ENCODE data around the gene KCNT1. TPM values are rescaled to one million over a fixed set of nuclear protein-coding genes. Genes with fewer than 3 reads are reported as not detected.

KCNT1 gene
- total and polyA plus RNA-seq, 9 donors, result 3.2 to 13.1 (median 8.2) TPM

- DNase-seq, result no peak
- WGBS (ENCODE audit: insufficient coverage), result 80% methylated on average over 12 of the region's 14 CpGs
- H3K27ac ChIP-seq (ENCODE audit: low read length), result no peak overlapping the region
- no peaks in the 10 kb centered on the region for H3K27me3 ChIP-seq (ENCODE audit: control insufficient read depth, insufficient read depth, low read length)
- H3K4me3 ChIP-seq (ENCODE audit: low read length), result no peak overlapping the region
- no peaks in the 10 kb centered on the region for H3K4me1 ChIP-seq (ENCODE audit: control insufficient read depth, insufficient read depth, low read length)
- H3K9me3 ChIP-seq (replicated peaks; ENCODE audit: control insufficient read depth, low read depth, low read length), result no peaks in the 10 kb centered on the region
- H3K36me3 ChIP-seq (ENCODE audit: control insufficient read depth, insufficient read depth, low read length), result no peaks in the 10 kb centered on the region
Observed at GRCh38 chr9:135779571-135779970, 77.6 kb downstream of the KCNT1 start.

- 83% methylated on average over 15 of the region's 16 CpGs for WGBS (ENCODE audit: insufficient coverage)
- no peaks in the 10 kb centered on the region for H3K27me3 ChIP-seq (ENCODE audit: control insufficient read depth, insufficient read depth, low read length)
- DNase-seq, result no peak
Observed at GRCh38 chr9:135780086-135780485, 78.1 kb downstream of the KCNT1 start.

GRCh38 chr9:135780626-135781025, 78.6 kb downstream of the KCNT1 start:
- Histone ChIP-seq H3K27me3 (ENCODE audit: control insufficient read depth, insufficient read depth, low read length) (no peaks in the 10 kb centered on the region), H3K4me3 (ENCODE audit: low read length) (no peak overlapping the region), H3K27ac (ENCODE audit: low read length) (no peak overlapping the region), H3K36me3 (ENCODE audit: control insufficient read depth, insufficient read depth, low read length) (no peaks in the 10 kb centered on the region), H3K9me3 (replicated peaks; ENCODE audit: control insufficient read depth, low read depth, low read length) (no peaks in the 10 kb centered on the region), H3K4me1 (ENCODE audit: control insufficient read depth, insufficient read depth, low read length) (no peaks in the 10 kb centered on the region)
- WGBS (ENCODE audit: insufficient coverage), result 74% methylated on average over 21 of the region's 21 CpGs
- DNase-seq, result no peak

More at GRCh38 chr9:135780086-135780485, 78.1 kb downstream of the KCNT1 start:
- Histone ChIP-seq H3K9me3 (replicated peaks; ENCODE audit: control insufficient read depth, low read depth, low read length) (no peaks in the 10 kb centered on the region), H3K4me3 (ENCODE audit: low read length) (no peak overlapping the region), H3K36me3 (ENCODE audit: control insufficient read depth, insufficient read depth, low read length) (no peaks in the 10 kb centered on the region), H3K27ac (ENCODE audit: low read length) (no peak overlapping the region), H3K4me1 (ENCODE audit: control insufficient read depth, insufficient read depth, low read length) (no peaks in the 10 kb centered on the region)

GRCh38 chr9:135782946-135783345, 81.0 kb downstream of the KCNT1 start:
- 89% methylated on average over 24 of the region's 24 CpGs for WGBS (ENCODE audit: insufficient coverage)

DNA sequence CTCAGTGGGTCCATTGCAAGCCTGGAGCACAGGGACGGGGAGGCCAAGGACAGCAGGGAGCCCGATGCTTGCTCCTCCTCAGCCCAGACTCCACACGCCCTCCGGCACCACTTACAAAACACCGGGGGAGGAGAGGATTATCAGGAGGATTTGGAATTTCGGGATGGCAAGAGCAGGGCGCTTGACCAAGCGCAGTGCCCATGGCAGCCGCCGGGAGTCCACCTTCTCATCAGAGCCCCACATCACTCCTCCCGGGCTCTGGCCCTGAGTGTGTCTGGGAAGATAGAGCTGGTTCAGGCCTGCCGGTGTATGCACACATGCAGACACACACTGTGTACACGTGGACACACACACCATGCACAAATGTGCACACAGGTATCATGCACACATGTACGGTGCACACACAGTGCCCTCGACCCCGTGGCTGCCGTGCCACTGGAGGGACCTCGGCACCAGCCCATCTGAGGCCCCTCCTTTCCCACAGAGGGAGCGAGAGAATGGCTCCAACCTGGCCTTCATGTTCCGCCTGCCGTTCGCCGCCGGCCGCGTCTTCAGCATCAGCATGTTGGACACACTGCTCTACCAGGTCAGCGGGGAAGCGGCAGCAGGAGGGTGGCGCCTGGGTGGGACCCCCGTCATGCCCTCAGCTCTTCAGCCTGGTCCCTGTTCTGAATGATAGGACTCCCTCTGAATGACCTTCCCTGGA, 81.7 kb downstream of the KCNT1 start:
- Histone ChIP-seq H3K27ac (ENCODE audit: low read length) (no peak overlapping the region), H3K4me1 (ENCODE audit: control insufficient read depth, insufficient read depth, low read length) (peaks cover 12% of the 10 kb centered on the region), H3K36me3 (ENCODE audit: control insufficient read depth, insufficient read depth, low read length) (no peaks in the 10 kb centered on the region), H3K9me3 (replicated peaks; ENCODE audit: control insufficient read depth, low read depth, low read length) (no peaks in the 10 kb centered on the region), H3K4me3 (ENCODE audit: low read length) (no peak overlapping the region), H3K27me3 (ENCODE audit: control insufficient read depth, insufficient read depth, low read length) (no peaks in the 10 kb centered on the region)
- 87% methylated on average over 18 of the region's 30 CpGs for WGBS (ENCODE audit: insufficient coverage)
- DNase-seq, result no peak

More at GRCh38 chr9:135782946-135783345, 81.0 kb downstream of the KCNT1 start:
- no peaks in the 10 kb centered on the region for H3K36me3 ChIP-seq (ENCODE audit: control insufficient read depth, insufficient read depth, low read length)
- H3K27ac ChIP-seq (ENCODE audit: low read length), result no peak overlapping the region
- H3K4me1 ChIP-seq (ENCODE audit: control insufficient read depth, insufficient read depth, low read length), result peaks cover 7% of the 10 kb centered on the region
- no peak overlapping the region for H3K4me3 ChIP-seq (ENCODE audit: low read length)
- DNase-seq, result no peak
- no peaks in the 10 kb centered on the region for H3K27me3 ChIP-seq (ENCODE audit: control insufficient read depth, insufficient read depth, low read length)
- no peaks in the 10 kb centered on the region for H3K9me3 ChIP-seq (replicated peaks; ENCODE audit: control insufficient read depth, low read depth, low read length)

GRCh38 chr9:135785013-135785575, 83.1 kb downstream of the KCNT1 start:
- H3K9me3 ChIP-seq (replicated peaks; ENCODE audit: control insufficient read depth, low read depth, low read length), result no peaks in the 10 kb centered on the region
- no peaks in the 10 kb centered on the region for H3K27me3 ChIP-seq (ENCODE audit: control insufficient read depth, insufficient read depth, low read length)
- no peak overlapping the region for H3K27ac ChIP-seq (ENCODE audit: low read length)
- H3K36me3 ChIP-seq (ENCODE audit: control insufficient read depth, insufficient read depth, low read length), result no peaks in the 10 kb centered on the region
- peaks cover 21% of the 10 kb centered on the region for H3K4me1 ChIP-seq (ENCODE audit: control insufficient read depth, insufficient read depth, low read length)
- WGBS (ENCODE audit: insufficient coverage), result 73% methylated on average over 10 of the region's 22 CpGs
- H3K4me3 ChIP-seq (ENCODE audit: low read length), result no peak overlapping the region
- no peak for DNase-seq

DNA sequence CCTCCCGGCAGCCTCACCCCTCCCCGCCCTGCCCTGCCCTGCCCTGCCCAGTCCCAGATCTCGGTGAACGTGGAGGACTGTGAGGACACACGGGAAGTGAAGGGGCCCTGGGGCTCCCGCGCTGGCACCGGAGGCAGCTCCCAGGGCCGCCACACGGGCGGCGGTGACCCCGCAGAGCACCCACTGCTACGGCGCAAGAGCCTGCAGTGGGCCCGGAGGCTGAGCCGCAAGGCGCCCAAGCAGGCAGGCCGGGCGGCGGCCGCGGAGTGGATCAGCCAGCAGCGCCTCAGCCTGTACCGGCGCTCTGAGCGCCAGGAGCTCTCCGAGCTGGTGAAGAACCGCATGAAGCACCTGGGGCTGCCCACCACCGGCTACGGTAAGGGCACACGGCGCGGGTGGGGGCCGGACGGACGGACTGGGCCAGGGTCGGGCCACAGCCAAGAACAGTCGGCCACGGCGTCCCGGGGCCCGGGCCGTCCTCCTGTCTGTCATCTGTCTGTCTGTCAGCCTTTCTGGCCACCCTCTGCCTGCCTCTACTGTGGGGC, 84.2 kb downstream of the KCNT1 start:
- Histone ChIP-seq H3K4me1 (ENCODE audit: control insufficient read depth, insufficient read depth, low read length) (peaks cover 25% of the 10 kb centered on the region), H3K9me3 (replicated peaks; ENCODE audit: control insufficient read depth, low read depth, low read length) (no peaks in the 10 kb centered on the region), H3K4me3 (ENCODE audit: low read length) (no peak overlapping the region), H3K27ac (ENCODE audit: low read length) (no peak overlapping the region), H3K36me3 (ENCODE audit: control insufficient read depth, insufficient read depth, low read length) (no peaks in the 10 kb centered on the region), H3K27me3 (ENCODE audit: control insufficient read depth, insufficient read depth, low read length) (no peaks in the 10 kb centered on the region)
- 84% methylated on average over 44 of the region's 44 CpGs for WGBS (ENCODE audit: insufficient coverage)
- no peak for DNase-seq

DNA sequence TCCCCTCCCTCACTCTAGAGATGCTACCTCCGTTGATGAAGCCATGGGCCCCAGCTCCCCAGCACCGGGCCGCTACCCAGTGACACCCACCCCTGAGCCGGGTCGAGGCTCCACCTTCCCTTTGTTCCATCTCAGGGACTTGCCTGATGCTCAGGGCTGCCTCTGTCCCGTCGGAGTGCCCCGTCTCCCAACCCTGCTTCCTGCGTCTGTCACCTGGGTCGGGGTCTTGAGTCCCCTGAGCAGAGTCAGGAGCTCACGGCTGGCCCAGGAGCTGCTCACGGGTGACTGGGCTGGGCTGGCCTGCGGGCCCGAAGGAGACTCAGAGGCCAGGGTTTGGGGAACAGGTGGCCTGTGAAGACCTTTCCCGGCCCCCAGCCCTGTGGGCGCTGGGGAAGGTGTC, 85.3 kb downstream of the KCNT1 start:
- 73% methylated on average over 16 of the region's 16 CpGs for WGBS (ENCODE audit: insufficient coverage)
- H3K27ac ChIP-seq (ENCODE audit: low read length), result no peak overlapping the region
- no peak for DNase-seq
- H3K36me3 ChIP-seq (ENCODE audit: control insufficient read depth, insufficient read depth, low read length), result no peaks in the 10 kb centered on the region
- no peak overlapping the region for H3K4me3 ChIP-seq (ENCODE audit: low read length)
- no peaks in the 10 kb centered on the region for H3K9me3 ChIP-seq (replicated peaks; ENCODE audit: control insufficient read depth, low read depth, low read length)
- H3K4me1 ChIP-seq (ENCODE audit: control insufficient read depth, insufficient read depth, low read length), result peaks cover 32% of the 10 kb centered on the region
- H3K27me3 ChIP-seq (ENCODE audit: control insufficient read depth, insufficient read depth, low read length), result no peaks in the 10 kb centered on the region

GRCh38 chr9:135787776-135788575, 86.0 kb downstream of the KCNT1 start:
- H3K27me3 ChIP-seq (ENCODE audit: control insufficient read depth, insufficient read depth, low read length), result no peaks in the 10 kb centered on the region
- H3K4me1 ChIP-seq (ENCODE audit: control insufficient read depth, insufficient read depth, low read length), result peaks cover 32% of the 10 kb centered on the region
- 85% methylated on average over 25 of the region's 38 CpGs for WGBS (ENCODE audit: insufficient coverage)
- DNase-seq, result peak; percentile 37
- H3K4me3 ChIP-seq (ENCODE audit: low read length), result no peak overlapping the region
- no peaks in the 10 kb centered on the region for H3K36me3 ChIP-seq (ENCODE audit: control insufficient read depth, insufficient read depth, low read length)
- no peak overlapping the region for H3K27ac ChIP-seq (ENCODE audit: low read length)
- no peaks in the 10 kb centered on the region for H3K9me3 ChIP-seq (replicated peaks; ENCODE audit: control insufficient read depth, low read depth, low read length)
